EH (cell line): Measurements from ENCODE around the gene FAM3B.
A peak's percentile ranks its signal among the peaks of the same experiment; 100 is the strongest.
"Not testable (repeated sequence)": the region's sequence is repeated elsewhere in the genome, so short reads cannot be mapped to it uniquely, and the experiment has no call there.

Source experiments
- DNase-seq: peaks from one replicate; pipeline ENCODE4 v3.0.0-alpha.2; 2015; ENCODE audit warnings: low read depth

The FAM3B gene

GRCh38 chr21:41316200-41317062 is at the start of gene FAM3B:
Gene FAM3B (plus strand): TSS chr21:41316801. CDS start chr21:41316880, 79 bp downstream.
- no peak for DNase-seq

- DNase-seq = no peak
Measured at GRCh38 chr21:41267346-41267745, 49.3 kb upstream of the FAM3B start.

- no peak for DNase-seq
Measured at GRCh38 chr21:41269535-41269934, 47.1 kb upstream of the FAM3B start.

- DNase-seq = no peak
Measured at GRCh38 chr21:41277196-41277595, 39.4 kb upstream of the FAM3B start.

GRCh38 chr21:41277846-41278245 is 38.8 kb upstream of the FAM3B start:
- no peak for DNase-seq

- DNase-seq = peak; percentile 42
Measured at GRCh38 chr21:41280115-41280919, 36.3 kb upstream of the FAM3B start.

- no peak for DNase-seq
Measured at GRCh38 chr21:41282412-41282811, 34.2 kb upstream of the FAM3B start.

GRCh38 chr21:41283211-41283818 is 33.3 kb upstream of the FAM3B start:
- DNase-seq = peak; percentile 81

GRCh38 chr21:41289431-41289830 is 27.2 kb upstream of the FAM3B start:
- no peak for DNase-seq

- no peak for DNase-seq
Measured at GRCh38 chr21:41290106-41290799, 26.3 kb upstream of the FAM3B start.

- DNase-seq = no peak
Measured at GRCh38 chr21:41294548-41295231, 21.9 kb upstream of the FAM3B start.

- DNase-seq = no peak
Measured at GRCh38 chr21:41295721-41296254, 20.8 kb upstream of the FAM3B start.

GRCh38 chr21:41302976-41303375 is 13.6 kb upstream of the FAM3B start:
- DNase-seq = no peak

- no peak for DNase-seq
Measured at GRCh38 chr21:41304068-41304720, 12.4 kb upstream of the FAM3B start.

- no peak for DNase-seq
Measured at GRCh38 chr21:41307219-41307618, 9.4 kb upstream of the FAM3B start.

GRCh38 chr21:41313285-41314164 is 3.1 kb upstream of the FAM3B start:
- not testable (repeated sequence) for DNase-seq

- no peak for DNase-seq
Measured at GRCh38 chr21:41315726-41316125, 875 bp upstream of the FAM3B start.

- no peak for DNase-seq
Measured at GRCh38 chr21:41317063-41317392, 427 bp downstream of the FAM3B start.

GRCh38 chr21:41317458-41317857 is 857 bp downstream of the FAM3B start:
- no peak for DNase-seq

GRCh38 chr21:41318218-41318617 is 1.6 kb downstream of the FAM3B start:
- DNase-seq = no peak
